HepG2 (cell line): ENCODE results near the gene F7. TPM values are rescaled to one million over a fixed set of nuclear protein-coding genes. Genes with fewer than 3 reads are reported as not detected.

Experiments used
- ATAC-seq: fragments of 200-7000 bp; cut with Tn5 transposase; 3 replicates; pipeline ENCODE4 v1.9.1; 2020; ENCODE audit warnings: mild to moderate bottlenecking, moderate library complexity
- BruUV-seq: library from RNA; stranded (reverse); fragments of 400-500 nt; replicated peaks from 2 replicates; lab custom pipeline; 2021; lab: Mats Ljungman, UMichigan
- CTCF ChIA-PET: fragments of 300-600 bp; formaldehyde crosslinking; extraction: SDS; loops from one replicate; lab custom pipeline; 2021; ENCODE audit warnings: low total read pairs, inconsistent platforms, low intra/inter-chr PET ratio; lab: Yijun Ruan, JAX
- POLR2A ChIA-PET: fragments of 350-600 bp; sonication (Branson Sonifier 250); formaldehyde crosslinking; loops from one replicate; lab custom pipeline; 2020; ENCODE audit warnings: antibody characterized with exemption, inconsistent platforms; lab: Yijun Ruan, JAX
- DNase-seq: peaks from one replicate; pipeline ENCODE4 v3.0.0-alpha.2; 2015; ENCODE audit warnings: low spot score
- FAIRE-seq: peaks from 3 replicates; lab custom pipeline; 2011; peaks lifted over from hg19 to GRCh38; lab: Jason Lieb, UNC
- H2AFZ ChIP-seq: one replicate; pipeline ENCODE4 v1.6.1; 2011; ENCODE audit warnings: low read length, inconsistent platforms
- H3K27ac ChIP-seq: fragments of 300-600 bp; 3 replicates; pipeline ENCODE4 v1.8.0; 2011; ENCODE audit warnings: mixed run types, mild to moderate bottlenecking, mixed read lengths, low read length, inconsistent platforms; ENCODE audit not compliant: insufficient read depth; ENCODE audit errors: extremely low read length
- H3K27me3 ChIP-seq, 2 experiments: fragments of 200-600 bp in 1 of 2; 2 replicates in 1 of 2; 3 replicates in 1 of 2; pipeline versions ENCODE4 v1.6.0 to v1.8.0; 2011; ENCODE audit warnings: low read length in 2 of 2, mild to moderate bottlenecking in 2 of 2, moderate library complexity in 2 of 2, inconsistent platforms in 1 of 2; ENCODE audit not compliant: insufficient read depth in 2 of 2, control insufficient read depth in 1 of 2
- H3K36me3 ChIP-seq, 2 experiments: fragments of 200-600 bp in 1 of 2; replicated peaks in 1 of 2; 2 replicates in 1 of 2; 3 replicates in 1 of 2; pipeline versions ENCODE4 v1.5.1 to v1.8.0; 2011; ENCODE audit warnings: low read length in 2 of 2, inconsistent platforms in 1 of 2; ENCODE audit not compliant: insufficient read depth in 2 of 2, control insufficient read depth in 1 of 2
- H3K4me1 ChIP-seq: 2 replicates; pipeline ENCODE4 v1.5.1; 2012; ENCODE audit warnings: low read length, inconsistent platforms; ENCODE audit not compliant: insufficient read depth
- H3K4me2 ChIP-seq: 2 replicates; pipeline ENCODE4 v1.6.0; 2011; ENCODE audit warnings: low read depth, low read length, inconsistent platforms
- H3K4me3 ChIP-seq, 3 experiments: fragments of 200-600 bp in 1 of 3; sonication (generic), shearing (Covaris generic) in 1 of 3; replicated peaks in 1 of 3; 2 replicates each; pipeline ENCODE4 v1.5.1; 2011 to 2016; ENCODE audit warnings: low read length in 3 of 3, inconsistent platforms in 2 of 3, low read depth in 2 of 3, mild to moderate bottlenecking in 2 of 3, control low read depth in 1 of 3, mixed read lengths in 1 of 3; ENCODE audit not compliant: insufficient read depth in 1 of 3
- H3K79me2 ChIP-seq: one replicate; pipeline ENCODE4 v1.6.1; 2011; ENCODE audit warnings: low read length, inconsistent platforms; ENCODE audit not compliant: insufficient read depth
- H3K9ac ChIP-seq: 2 replicates; pipeline ENCODE4 v1.6.0; 2011; ENCODE audit warnings: mild to moderate bottlenecking, low read depth, low read length, inconsistent platforms; ENCODE audit not compliant: insufficient read depth
- H3K9me3 ChIP-seq: 2 replicates; pipeline ENCODE4 v1.5.1; 2012; ENCODE audit warnings: mild to moderate bottlenecking, low read length
- H4K20me1 ChIP-seq: 2 replicates; pipeline ENCODE4 v1.6.0; 2011; ENCODE audit warnings: inconsistent platforms, mild to moderate bottlenecking, low read length, moderate library complexity; ENCODE audit not compliant: insufficient read depth
- DMAP1 ChIP-seq: IDR thresholded peaks from 2 replicates; pipeline ENCODE4 v1.6.1; 2016
- HNRNPH1 ChIP-seq: fragments of 200-400 bp; formaldehyde crosslinking; optimal IDR thresholded peaks from 2 replicates; pipeline ENCODE3; 2017; ENCODE audit warnings: mild to moderate bottlenecking, low read depth, low read length
- HNRNPK ChIP-seq: fragments of 200-400 bp; formaldehyde crosslinking; IDR thresholded peaks from 2 replicates; pipeline ENCODE4 v1.6.1; 2018; ENCODE audit warnings: low read length, low read depth, moderate library complexity, mild to moderate bottlenecking; ENCODE audit not compliant: poor library complexity, severe bottlenecking
- PCBP1 ChIP-seq: fragments of 200-400 bp; formaldehyde crosslinking; IDR thresholded peaks from 2 replicates; pipeline ENCODE4 v1.6.1; 2017; ENCODE audit warnings: mild to moderate bottlenecking, low read depth, low read length, borderline replicate concordance
- POGZ ChIP-seq: sonication (generic); formaldehyde crosslinking; IDR thresholded peaks from 2 replicates; pipeline ENCODE4 v1.4.0; 2020; ENCODE audit warnings: mild to moderate bottlenecking, missing genetic modification reagents
- XRCC5 ChIP-seq: fragments of 200-400 bp; formaldehyde crosslinking; optimal IDR thresholded peaks from 2 replicates; pipeline ENCODE3; 2017; ENCODE audit warnings: mild to moderate bottlenecking, low read length
- ZNF138 ChIP-seq: sonication (generic); formaldehyde crosslinking; IDR thresholded peaks from 2 replicates; pipeline ENCODE4 v1.5.0; 2020; ENCODE audit warnings: mild to moderate bottlenecking, low read depth, missing genetic modification reagents
- ZNF670 ChIP-seq: sonication (generic); formaldehyde crosslinking; IDR thresholded peaks from 2 replicates; pipeline ENCODE4 v1.8.0; 2022; ENCODE audit warnings: mild to moderate bottlenecking, missing genetic modification reagents, borderline replicate concordance
- ZNF709 ChIP-seq: sonication (generic); formaldehyde crosslinking; IDR thresholded peaks from 2 replicates; pipeline ENCODE4 v1.5.0; 2020; ENCODE audit warnings: mild to moderate bottlenecking, missing genetic modification reagents
- ZNF772 ChIP-seq: sonication (generic); formaldehyde crosslinking; IDR thresholded peaks from 2 replicates; pipeline ENCODE4 v1.5.0; 2020; ENCODE audit warnings: mild to moderate bottlenecking, missing genetic modification reagents
- WGBS: methylation state at CpG from one replicate; pipeline ENCODE4 v1.1.6; 2017; ENCODE audit warnings: low lambda C conversion rate; 5-methylcytosine and 5-hydroxymethylcytosine counted together
- in situ Hi-C: cut with HindIII; loops from 2 replicates; pipeline ENCODE4 v1.10.0; 2017; ENCODE audit warnings: low pct_unique_long_range_greater_than_20kb; ENCODE audit not compliant: extremely low pct_ligation_motif_present
- intact Hi-C: fragments of 100-400 bp; cut with micrococcal nuclease; formaldehyde crosslinking; loops from one replicate; pipeline ENCODE4 v1.10.0; 2022; ENCODE audit not compliant: unreplicated experiment
- polyA plus RNA-seq, 8 experiments: library from polyadenylated mRNA; depleted of rRNA in 3 of 8; stranded (reverse) in 7 of 8; unstranded in 1 of 8; fragments of >200 nt; fragmentation: Illumina TruSeq in 4 of 8; extraction: Trizol in 4 of 8; gene quantifications; 2 replicates each; pipeline versions ENCODE4 v1.2.1 to v1.2.3, GENCODE V29; 2011 to 2016; ENCODE audit warnings: low read depth in 4 of 8, missing spikeins in 1 of 8, mixed read lengths in 1 of 8; ENCODE audit not compliant: insufficient read depth in 1 of 8
- total RNA-seq, 5 experiments: library from RNA; depleted of rRNA; stranded (reverse); fragments of >200 nt; fragmentation: Illumina TruSeq; extraction: Trizol; gene quantifications; 2 replicates each; pipeline ENCODE4 v1.2.3, GENCODE V29; 2016; ENCODE audit warnings: low read depth in 1 of 5
- TF ChIP-seq, protein P1 (sequence below): sonication (generic); formaldehyde crosslinking; IDR thresholded peaks from 2 replicates; pipeline ENCODE4 v1.5.0; 2020; ENCODE audit warnings: mild to moderate bottlenecking, missing genetic modification reagents
- TF ChIP-seq, protein P2 (sequence below): sonication (generic); formaldehyde crosslinking; conservative IDR thresholded peaks from 2 replicates; pipeline ENCODE4 v1.4.0; 2020; ENCODE audit warnings: missing genetic modification reagents
- TF ChIP-seq, protein P3 (sequence below): sonication (generic); formaldehyde crosslinking; IDR thresholded peaks from 2 replicates; pipeline ENCODE4 v1.4.0; 2020; ENCODE audit warnings: missing genetic modification reagents

Gene F7
- total and polyA plus RNA-seq, 2 of the 13 experiments (the other 11 are each of a cell fraction or from before 2014, with no cell fraction given) = 12.6 to 26.5 TPM

- TF ChIP-seq, protein P1, sequence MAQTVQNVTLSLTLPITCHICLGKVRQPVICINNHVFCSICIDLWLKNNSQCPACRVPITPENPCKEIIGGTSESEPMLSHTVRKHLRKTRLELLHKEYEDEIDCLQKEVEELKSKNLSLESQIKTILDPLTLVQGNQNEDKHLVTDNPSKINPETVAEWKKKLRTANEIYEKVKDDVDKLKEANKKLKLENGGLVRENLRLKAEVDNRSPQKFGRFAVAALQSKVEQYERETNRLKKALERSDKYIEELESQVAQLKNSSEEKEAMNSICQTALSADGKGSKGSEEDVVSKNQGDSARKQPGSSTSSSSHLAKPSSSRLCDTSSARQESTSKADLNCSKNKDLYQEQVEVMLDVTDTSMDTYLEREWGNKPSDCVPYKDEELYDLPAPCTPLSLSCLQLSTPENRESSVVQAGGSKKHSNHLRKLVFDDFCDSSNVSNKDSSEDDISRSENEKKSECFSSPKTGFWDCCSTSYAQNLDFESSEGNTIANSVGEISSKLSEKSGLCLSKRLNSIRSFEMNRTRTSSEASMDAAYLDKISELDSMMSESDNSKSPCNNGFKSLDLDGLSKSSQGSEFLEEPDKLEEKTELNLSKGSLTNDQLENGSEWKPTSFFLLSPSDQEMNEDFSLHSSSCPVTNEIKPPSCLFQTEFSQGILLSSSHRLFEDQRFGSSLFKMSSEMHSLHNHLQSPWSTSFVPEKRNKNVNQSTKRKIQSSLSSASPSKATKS (CRISPR knock-in tag) = no peak
- TF ChIP-seq ZNF138 (CRISPR knock-in tag) = no peak
- TF ChIP-seq POGZ (CRISPR knock-in tag) = 0 out of 2 replicates have a peak, but pooled peaks have one; percentile 12
- TF ChIP-seq HNRNPH1 = no peak
- TF ChIP-seq, protein P2, sequence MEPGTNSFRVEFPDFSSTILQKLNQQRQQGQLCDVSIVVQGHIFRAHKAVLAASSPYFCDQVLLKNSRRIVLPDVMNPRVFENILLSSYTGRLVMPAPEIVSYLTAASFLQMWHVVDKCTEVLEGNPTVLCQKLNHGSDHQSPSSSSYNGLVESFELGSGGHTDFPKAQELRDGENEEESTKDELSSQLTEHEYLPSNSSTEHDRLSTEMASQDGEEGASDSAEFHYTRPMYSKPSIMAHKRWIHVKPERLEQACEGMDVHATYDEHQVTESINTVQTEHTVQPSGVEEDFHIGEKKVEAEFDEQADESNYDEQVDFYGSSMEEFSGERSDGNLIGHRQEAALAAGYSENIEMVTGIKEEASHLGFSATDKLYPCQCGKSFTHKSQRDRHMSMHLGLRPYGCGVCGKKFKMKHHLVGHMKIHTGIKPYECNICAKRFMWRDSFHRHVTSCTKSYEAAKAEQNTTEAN = no peak
These were observed 52.5 kb downstream of the F7 start, which contains the start of gene PROZ (continued) for GRCh38 chr13:113157929-113158747.

- POLR2A ChIA-PET = interaction anchor here (1.3 to 2.1 kb wide), 4 partner anchors 11 to 51 kb away, joined by 3 to 11 read pairs (median 6); partner anchors contain the start of gene CUL4A
- peak overlapping the region; percentile 85 for H3K27ac ChIP-seq
- BruUV-seq = no TSS peak
- FAIRE-seq (no peak), ATAC-seq (peak; percentile 54), DNase-seq (no peak)
- peaks cover 59% of the 10 kb centered on the region for H3K4me1 ChIP-seq
- H3K36me3 ChIP-seq = no peaks in the 10 kb centered on the region
- WGBS = 5% methylated on average over 3 of the region's 7 CpGs
- peak overlapping the region; percentile 94 for H3K4me2 ChIP-seq
- H3K9me3 ChIP-seq = 0 out of 2 replicates have a peak, but pooled peaks cover 5% of the 10 kb centered on the region
- in situ Hi-C loops (no loop called here), intact Hi-C loops (loop anchor here (5.0 kb wide), 1 partner anchor 48 kb away; the partner anchor contains the start of genes CUL4A and PCID2)
- peak overlapping the region; percentile 75 for H3K9ac ChIP-seq
- H3K79me2 ChIP-seq = no peaks in the 10 kb centered on the region
- H3K27me3 ChIP-seq = no peaks in the 10 kb centered on the region
- TF ChIP-seq ZNF670 (CRISPR knock-in tag) (no peak), XRCC5 (no peak), PCBP1 (0 out of 2 replicates have a peak, but pooled peaks have one; percentile 55), ZNF772 (CRISPR knock-in tag) (no peak), HNRNPK (peak; percentile 81), ZNF709 (CRISPR knock-in tag) (0 out of 2 replicates have a peak, but pooled peaks have one; percentile 8), DMAP1 (CRISPR knock-in tag) (no peak)
- TF ChIP-seq, protein P3, sequence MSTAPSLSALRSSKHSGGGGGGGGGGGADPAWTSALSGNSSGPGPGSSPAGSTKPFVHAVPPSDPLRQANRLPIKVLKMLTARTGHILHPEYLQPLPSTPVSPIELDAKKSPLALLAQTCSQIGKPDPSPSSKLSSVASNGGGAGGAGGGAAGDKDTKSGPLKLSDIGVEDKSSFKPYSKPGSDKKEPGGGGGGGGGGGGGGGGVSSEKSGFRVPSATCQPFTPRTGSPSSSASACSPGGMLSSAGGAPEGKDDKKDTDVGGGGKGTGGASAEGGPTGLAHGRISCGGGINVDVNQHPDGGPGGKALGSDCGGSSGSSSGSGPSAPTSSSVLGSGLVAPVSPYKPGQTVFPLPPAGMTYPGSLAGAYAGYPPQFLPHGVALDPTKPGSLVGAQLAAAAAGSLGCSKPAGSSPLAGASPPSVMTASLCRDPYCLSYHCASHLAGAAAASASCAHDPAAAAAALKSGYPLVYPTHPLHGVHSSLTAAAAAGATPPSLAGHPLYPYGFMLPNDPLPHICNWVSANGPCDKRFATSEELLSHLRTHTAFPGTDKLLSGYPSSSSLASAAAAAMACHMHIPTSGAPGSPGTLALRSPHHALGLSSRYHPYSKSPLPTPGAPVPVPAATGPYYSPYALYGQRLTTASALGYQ (CRISPR knock-in tag) = no peak
- CTCF ChIA-PET = no interaction called here
- peak overlapping the region; percentile 57 to 72 (median 64); a peak in 5 of 6 replicates for H3K4me3 ChIP-seq
- H4K20me1 ChIP-seq = no peaks in the 10 kb centered on the region
- no peak overlapping the region for H2AFZ ChIP-seq
These were observed 53.4 kb downstream of the F7 start for GRCh38 chr13:113158946-113159345.
